Hematopoietic multipotent progenitor cell (in vitro differentiated cells): Measurements from ENCODE around the gene DAAM2. TPM values are rescaled to one million over a fixed set of nuclear protein-coding genes. Genes with fewer than 3 reads are reported as not detected.

Source experiments
- DNase-seq, 3 donors: peaks; one replicate each; pipeline ENCODE4 v3.0.0-alpha.2; 2011 to 2015; ENCODE audit warnings: low read depth in 2 of 3, low spot score in 2 of 3
- total RNA-seq: library from RNA; depleted of rRNA; stranded (reverse); fragments of >200 nt; gene quantifications from one replicate; pipeline ENCODE4 v1.2.3, GENCODE V29; 2012

DAAM2 gene
- total RNA-seq, 1 donor = under 0.01 TPM

- DNase-seq = no peak
These were observed 5.5 kb upstream of the DAAM2 start for GRCh38 chr6:39786649-39787048.

- DNase-seq = no peak
These were observed 4.9 kb upstream of the DAAM2 start for GRCh38 chr6:39787322-39787721.

- no peak for DNase-seq
These were observed 1.4 kb upstream of the DAAM2 start for GRCh38 chr6:39790772-39791171.

- peak in 1 of 3 donors; percentile 12 for DNase-seq
These were observed 865 bp upstream of the DAAM2 start for GRCh38 chr6:39791311-39791710.

- no peak for DNase-seq
These were observed 619 bp downstream of the DAAM2 start for GRCh38 chr6:39792540-39793450.

- no peak for DNase-seq
These were observed 1.3 kb downstream of the DAAM2 start for GRCh38 chr6:39793516-39793915.

GRCh38 chr6:39794231-39794630 lies 2.1 kb downstream of the DAAM2 start:
- DNase-seq = no peak

- DNase-seq = no peak
These were observed 5.6 kb downstream of the DAAM2 start for GRCh38 chr6:39797751-39798150.

- DNase-seq = no peak
These were observed 8.2 kb downstream of the DAAM2 start for GRCh38 chr6:39800034-39801032.

- no peak for DNase-seq
These were observed 9.5 kb downstream of the DAAM2 start for GRCh38 chr6:39801456-39802251.

- DNase-seq = no peak
These were observed 11.7 kb downstream of the DAAM2 start for GRCh38 chr6:39803872-39804271.

GRCh38 chr6:39804466-39805065 lies 12.4 kb downstream of the DAAM2 start:
- no peak for DNase-seq

- no peak for DNase-seq
These were observed 14.1 kb downstream of the DAAM2 start for GRCh38 chr6:39806278-39806677.

GRCh38 chr6:39808346-39808745 lies 16.2 kb downstream of the DAAM2 start:
- DNase-seq = no peak

- no peak for DNase-seq
These were observed 16.8 kb downstream of the DAAM2 start for GRCh38 chr6:39808964-39809363.

- no peak for DNase-seq
These were observed 19.7 kb downstream of the DAAM2 start for GRCh38 chr6:39811835-39812345.

GRCh38 chr6:39812496-39812852 lies 20.3 kb downstream of the DAAM2 start:
- no peak for DNase-seq

GRCh38 chr6:39812853-39813533 lies 20.8 kb downstream of the DAAM2 start:
- DNase-seq = peak in 2 of 3 donors; percentile 33 to 53

- no peak for DNase-seq
These were observed 22.1 kb downstream of the DAAM2 start for GRCh38 chr6:39814236-39814635.
